HG03103 (cell line): ENCODE measurements around the gene PPP2R2B.

ENCODE experiments used
- ATAC-seq: cut with Tn5 transposase; IDR thresholded peaks from one replicate; pipeline ENCODE4 v1.9.1; 2021; ENCODE audit warnings: low read depth; ENCODE audit not compliant: unreplicated experiment

PPP2R2B gene

GRCh38 chr5:146832985-146833732, 45.4 kb downstream of the PPP2R2B start:
- no peak for ATAC-seq

GRCh38 chr5:146828385-146828784, 50.2 kb downstream of the PPP2R2B start:
- ATAC-seq: no peak

GRCh38 chr5:146827901-146828300, 50.7 kb downstream of the PPP2R2B start:
- no peak for ATAC-seq

GRCh38 chr5:146825033-146825432, 53.5 kb downstream of the PPP2R2B start:
- ATAC-seq: no peak

- no peak for ATAC-seq
These were observed 56.8 kb downstream of the PPP2R2B start for GRCh38 chr5:146821732-146822131.

GRCh38 chr5:146820987-146821386, 57.6 kb downstream of the PPP2R2B start:
- ATAC-seq: no peak

- no peak for ATAC-seq
These were observed 59.7 kb downstream of the PPP2R2B start for GRCh38 chr5:146818822-146819221.

GRCh38 chr5:146817973-146818372, 60.6 kb downstream of the PPP2R2B start:
- ATAC-seq: no peak

GRCh38 chr5:146816775-146817387, 61.7 kb downstream of the PPP2R2B start:
- no peak for ATAC-seq

- ATAC-seq: no peak
These were observed 63.1 kb downstream of the PPP2R2B start for GRCh38 chr5:146815411-146815810.

GRCh38 chr5:146813346-146814157, 65.0 kb downstream of the PPP2R2B start:
- ATAC-seq: no peak

GRCh38 chr5:146805081-146805480, 73.5 kb downstream of the PPP2R2B start:
- ATAC-seq: no peak

GRCh38 chr5:146802945-146803522, 75.5 kb downstream of the PPP2R2B start:
- no peak for ATAC-seq

- no peak for ATAC-seq
These were observed 78.9 kb downstream of the PPP2R2B start for GRCh38 chr5:146799671-146800070.

- no peak for ATAC-seq
These were observed 79.3 kb downstream of the PPP2R2B start for GRCh38 chr5:146799231-146799630.

- ATAC-seq: no peak
These were observed 80.9 kb downstream of the PPP2R2B start for GRCh38 chr5:146797658-146798057.

GRCh38 chr5:146796911-146797310, 81.6 kb downstream of the PPP2R2B start:
- ATAC-seq: no peak

- ATAC-seq: no peak
These were observed 82.4 kb downstream of the PPP2R2B start for GRCh38 chr5:146796144-146796543.

- ATAC-seq: no peak
These were observed 84.1 kb downstream of the PPP2R2B start for GRCh38 chr5:146794326-146795029.

GRCh38 chr5:146793709-146794108, 84.8 kb downstream of the PPP2R2B start:
- no peak for ATAC-seq
